ENCODE results near the gene ACIN1.

ACIN1 gene

GRCh38 chr14:23008831-23009230, 86.1 kb downstream of the ACIN1 start:
- no peak for DNase-seq
